GM21367 (cell line): Measurements from ENCODE around the gene CPN1.
"Not testable (repeated sequence)": the region's sequence is repeated elsewhere in the genome, so short reads cannot be mapped to it uniquely, and the experiment has no call there.

Experiments used
- ATAC-seq: cut with Tn5 transposase; IDR thresholded peaks from one replicate; pipeline ENCODE4 v1.9.1; 2021; ENCODE audit not compliant: unreplicated experiment

The CPN1 gene

GRCh38 chr10:100025576-100025975, 56.1 kb downstream of the CPN1 start:
- ATAC-seq, result no peak

GRCh38 chr10:100024748-100025147, 56.9 kb downstream of the CPN1 start:
- no peak for ATAC-seq

- ATAC-seq, result no peak
Observed at GRCh38 chr10:100022403-100022802, 59.3 kb downstream of the CPN1 start.

GRCh38 chr10:100021322-100021721, 60.3 kb downstream of the CPN1 start:
- no peak for ATAC-seq

GRCh38 chr10:100020886-100021253, 60.8 kb downstream of the CPN1 start:
- ATAC-seq, result no peak

GRCh38 chr10:100020142-100020885, 61.4 kb downstream of the CPN1 start:
- ATAC-seq, result peak; percentile 73

GRCh38 chr10:100019787-100020141, 61.9 kb downstream of the CPN1 start:
- no peak for ATAC-seq

- peak; percentile 62 for ATAC-seq
Observed at GRCh38 chr10:100014071-100014762, 67.5 kb downstream of the CPN1 start.

- no peak for ATAC-seq
Observed at GRCh38 chr10:100013621-100014020, 68.0 kb downstream of the CPN1 start.

- ATAC-seq, result not testable (repeated sequence)
Observed at GRCh38 chr10:100011906-100012305, 69.8 kb downstream of the CPN1 start.

- ATAC-seq, result peak; percentile 51
Observed at GRCh38 chr10:100009793-100010676, 71.6 kb downstream of the CPN1 start, which contains the start of gene DNMBP. TSS of gene DNMBP (minus strand) at chr10:100009947. CDS start at chr10:99972124, 37,823 bp downstream.

- ATAC-seq, result peak; percentile 45
Observed at GRCh38 chr10:100009283-100009792, 72.3 kb downstream of the CPN1 start.

- ATAC-seq, result no peak
Observed at GRCh38 chr10:100008708-100009282, 72.9 kb downstream of the CPN1 start.

GRCh38 chr10:100008142-100008522, 73.5 kb downstream of the CPN1 start:
- no peak for ATAC-seq

GRCh38 chr10:100007231-100008141, 74.2 kb downstream of the CPN1 start:
- ATAC-seq, result no peak

- ATAC-seq, result no peak
Observed at GRCh38 chr10:100006243-100006886, 75.3 kb downstream of the CPN1 start.

GRCh38 chr10:100004805-100005510, 76.7 kb downstream of the CPN1 start:
- ATAC-seq, result no peak

- no peak for ATAC-seq
Observed at GRCh38 chr10:100000109-100000644, 81.5 kb downstream of the CPN1 start.
